Mesenchymal stem cell (in vitro differentiated cells and primary cell): ENCODE data around the gene FXYD6.

Experiments used
- DNase-seq: peaks from one replicate; pipeline ENCODE4 v3.0.0-alpha.2; 2013
- H2AFZ ChIP-seq: one replicate; pipeline ENCODE4 v1.6.1; 2013; ENCODE audit warnings: low read depth, mild to moderate bottlenecking, control low read depth, inconsistent platforms, low read length, moderate library complexity
- H2AK5ac ChIP-seq: 2 replicates; pipeline ENCODE4 v1.6.1; 2013; ENCODE audit warnings: low read length, moderate library complexity, mild to moderate bottlenecking, inconsistent platforms; ENCODE audit not compliant: severe bottlenecking
- H2BK120ac ChIP-seq: one replicate; pipeline ENCODE4 v1.6.1; 2013; ENCODE audit warnings: low read depth, mild to moderate bottlenecking, inconsistent platforms, low read length, moderate library complexity
- H2BK12ac ChIP-seq, 2 experiments: one replicate each; pipeline ENCODE4 v1.6.1; 2013; ENCODE audit warnings: inconsistent platforms in 2 of 2, low read length in 2 of 2, mild to moderate bottlenecking in 2 of 2, moderate library complexity in 2 of 2, control low read depth in 1 of 2
- H2BK15ac ChIP-seq: one replicate; pipeline ENCODE4 v1.6.1; 2013; ENCODE audit warnings: mild to moderate bottlenecking, low read depth, inconsistent platforms; ENCODE audit not compliant: poor library complexity, severe bottlenecking
- H2BK5ac ChIP-seq: 2 replicates; pipeline ENCODE4 v1.6.1; 2013; ENCODE audit warnings: low read depth, mild to moderate bottlenecking, low read length, control low read depth, inconsistent platforms; ENCODE audit not compliant: poor library complexity, severe bottlenecking
- H3K14ac ChIP-seq, 2 experiments: one replicate each; pipeline ENCODE4 v1.6.1; 2013; ENCODE audit warnings: inconsistent platforms in 2 of 2, low read length in 2 of 2, control low read depth in 1 of 2, mild to moderate bottlenecking in 1 of 2, moderate library complexity in 1 of 2
- H3K18ac ChIP-seq, 2 experiments: one replicate each; pipeline ENCODE4 v1.6.1; 2013; ENCODE audit warnings: inconsistent platforms in 2 of 2, low read length in 2 of 2, control low read depth in 1 of 2, low read depth in 1 of 2, mild to moderate bottlenecking in 1 of 2
- H3K23ac ChIP-seq, 2 experiments: one replicate each; pipeline ENCODE4 v1.6.1; 2013; ENCODE audit warnings: inconsistent platforms in 2 of 2, low read length in 2 of 2, mild to moderate bottlenecking in 2 of 2, moderate library complexity in 2 of 2, control low read depth in 1 of 2
- H3K27ac ChIP-seq: 2 replicates; pipeline ENCODE4 v1.5.1; 2013; ENCODE audit warnings: mild to moderate bottlenecking, moderate library complexity, low read length, control low read depth, inconsistent platforms; ENCODE audit not compliant: poor library complexity, severe bottlenecking
- H3K27me3 ChIP-seq, 2 experiments: 2 replicates each; pipeline versions ENCODE4 v1.6.1 to v1.7.0; 2013; ENCODE audit warnings: low read length in 2 of 2, mild to moderate bottlenecking in 2 of 2, moderate library complexity in 2 of 2, control low read depth in 1 of 2, inconsistent platforms in 1 of 2; ENCODE audit not compliant: control insufficient read depth in 1 of 2, insufficient read depth in 1 of 2
- H3K36me3 ChIP-seq, 2 experiments: 2 replicates each; pipeline versions ENCODE4 v1.6.1 to v1.7.0; 2013; ENCODE audit warnings: low read length in 2 of 2, control low read depth in 1 of 2, inconsistent platforms in 1 of 2, low read depth in 1 of 2, mild to moderate bottlenecking in 1 of 2; ENCODE audit not compliant: insufficient read depth in 2 of 2, control insufficient read depth in 1 of 2
- H3K4ac ChIP-seq, 2 experiments: one replicate each; pipeline ENCODE4 v1.6.1; 2013; ENCODE audit warnings: inconsistent platforms in 2 of 2, low read length in 2 of 2, mild to moderate bottlenecking in 2 of 2, moderate library complexity in 2 of 2, control low read depth in 1 of 2, low read depth in 1 of 2
- H3K4me1 ChIP-seq: 2 replicates; pipeline ENCODE4 v1.6.1; 2013; ENCODE audit warnings: low read depth, low read length, control low read depth; ENCODE audit not compliant: control insufficient read depth, insufficient read depth
- H3K4me2 ChIP-seq: 2 replicates; pipeline ENCODE4 v1.6.1; 2013; ENCODE audit warnings: low read length, mild to moderate bottlenecking, inconsistent platforms; ENCODE audit not compliant: poor library complexity, severe bottlenecking
- H3K4me3 ChIP-seq, 2 experiments: 2 replicates each; pipeline versions ENCODE4 v1.5.1 to v1.7.0; 2013; ENCODE audit warnings: low read length in 2 of 2, mild to moderate bottlenecking in 2 of 2, control low read depth in 1 of 2, low read depth in 1 of 2; ENCODE audit not compliant: insufficient read depth in 1 of 2
- H3K79me1 ChIP-seq: replicated peaks from 2 replicates; pipeline ENCODE4 v1.6.1; 2013; ENCODE audit warnings: mild to moderate bottlenecking, control low read depth, low read length, inconsistent platforms; ENCODE audit not compliant: poor library complexity, severe bottlenecking
- H3K9ac ChIP-seq: 2 replicates; pipeline ENCODE4 v1.7.0; 2013; ENCODE audit warnings: mild to moderate bottlenecking, low read length, moderate library complexity
- H3K9me3 ChIP-seq: 2 replicates; pipeline ENCODE4 v1.7.0; 2013; ENCODE audit warnings: mild to moderate bottlenecking, low read length; ENCODE audit not compliant: control insufficient read depth
- H4K8ac ChIP-seq: one replicate; pipeline ENCODE4 v1.6.1; 2013; ENCODE audit warnings: inconsistent platforms, mild to moderate bottlenecking, low read length, moderate library complexity
- H4K91ac ChIP-seq: one replicate; pipeline ENCODE4 v1.6.1; 2013; ENCODE audit warnings: mild to moderate bottlenecking, low read length, inconsistent platforms
- WGBS: methylation state at CpG from one replicate; pipeline ENCODE4 v1.1.7; 2013; ENCODE audit warnings: mixed read lengths; 5-methylcytosine and 5-hydroxymethylcytosine counted together

FXYD6 gene

DNA sequence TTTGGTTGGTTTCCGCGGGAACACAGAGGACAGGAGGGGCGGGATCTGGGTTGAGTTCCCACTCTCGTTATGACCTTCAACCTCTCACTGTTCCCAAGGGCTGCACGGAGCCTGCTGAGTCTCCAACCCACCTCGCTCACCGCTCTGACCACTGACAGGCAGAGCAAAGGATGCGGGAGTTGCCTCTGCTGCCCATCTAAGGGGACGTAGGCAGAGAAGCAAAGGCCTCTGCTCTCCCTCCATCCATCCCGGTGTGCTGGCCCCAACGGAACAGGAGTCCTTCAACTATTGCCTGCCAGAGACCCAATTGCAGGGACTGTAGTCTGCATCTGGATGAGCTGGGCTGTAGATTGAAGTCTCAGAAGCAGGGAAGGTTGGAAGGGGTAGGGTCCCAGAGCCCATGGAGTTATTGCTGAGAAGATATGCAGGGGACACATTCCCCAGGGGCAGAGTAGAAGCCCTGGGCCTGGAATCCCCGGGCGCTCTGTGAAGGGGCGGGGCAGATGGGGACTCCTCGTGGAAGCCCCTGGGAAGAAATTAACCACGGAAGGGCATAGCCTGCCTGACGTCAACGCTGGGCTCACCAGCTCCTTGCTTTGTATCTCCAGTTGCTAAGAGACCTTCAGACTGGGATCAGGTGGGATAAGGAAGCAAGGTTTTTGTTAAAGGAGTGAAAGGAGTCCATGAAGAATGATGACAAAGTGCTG, 39.2 kb downstream of the FXYD6 start:
- Histone ChIP-seq H3K27me3 (peaks cover 0 to 88% of the 10 kb centered on the region in 2 experiments), H3K4me2 (no peak overlapping the region), H3K14ac (no peak overlapping the region), H3K27ac (no peak overlapping the region), H2AFZ (no peak overlapping the region), H2BK120ac (no peak overlapping the region), H2BK5ac (no peak overlapping the region), H3K9me3 (no peaks in the 10 kb centered on the region), H2BK12ac (no peak overlapping the region), H3K23ac (no peak overlapping the region), H4K8ac (no peak overlapping the region), H3K4ac (no peak overlapping the region), H3K79me1 (peaks cover 4% of the 10 kb centered on the region), H3K36me3 (peaks cover 0 to 46% of the 10 kb centered on the region in 2 experiments), H3K18ac (no peak overlapping the region), H3K4me1 (peaks cover 24% of the 10 kb centered on the region), H2BK15ac (no peak overlapping the region), H3K4me3 (no peak overlapping the region), H4K91ac (no peak overlapping the region), H2AK5ac (no peak overlapping the region), H3K9ac (no peak overlapping the region)
- 83% methylated on average over 18 of the region's 18 CpGs for WGBS
- no peak for DNase-seq

DNA sequence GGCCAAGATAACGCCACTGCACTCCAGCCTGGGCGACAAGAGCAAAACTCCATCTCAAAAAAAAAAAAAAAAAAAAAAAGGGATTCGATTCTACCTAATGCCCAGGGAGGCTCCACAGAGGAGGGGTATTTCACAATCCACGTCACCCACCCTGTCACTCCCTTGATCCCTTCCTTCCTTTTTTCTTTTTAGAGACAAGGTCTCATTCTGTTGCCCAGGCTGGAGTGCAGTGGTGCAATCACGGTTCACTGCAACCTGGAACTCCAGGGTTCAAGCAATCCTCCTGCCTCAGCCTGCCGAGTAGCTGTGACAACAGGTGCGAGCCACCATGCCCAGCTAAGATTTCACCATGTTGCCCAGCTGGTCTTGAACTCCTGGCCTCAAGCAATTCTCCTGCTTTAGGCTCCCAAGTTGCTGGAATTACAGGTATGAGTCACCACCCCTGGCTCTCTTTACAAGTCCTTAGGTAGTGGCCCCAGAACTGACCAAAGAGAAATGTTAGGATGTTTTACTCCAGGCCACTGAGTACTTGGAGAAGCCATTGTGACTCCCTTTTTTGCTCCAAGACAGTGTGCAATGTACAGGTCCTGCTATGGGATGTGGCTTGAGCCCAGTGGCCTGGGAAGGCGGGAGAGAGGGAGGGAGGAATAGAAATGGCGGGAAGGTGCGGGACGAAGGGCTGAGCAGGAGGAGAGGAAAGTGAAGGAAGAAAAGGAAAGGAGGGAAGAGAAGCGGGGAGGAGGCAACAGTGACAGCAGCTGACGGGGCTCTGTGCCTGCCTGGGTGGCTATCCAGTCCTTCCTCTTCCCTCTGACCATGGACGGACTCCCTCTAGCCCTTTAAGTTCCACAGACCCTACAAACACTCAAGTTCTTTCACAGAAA, 40.1 kb downstream of the FXYD6 start:
- Histone ChIP-seq H2AK5ac (no peak overlapping the region), H3K79me1 (peaks cover 4% of the 10 kb centered on the region), H3K14ac (no peak overlapping the region), H2AFZ (no peak overlapping the region), H4K91ac (no peak overlapping the region), H2BK15ac (no peak overlapping the region), H2BK5ac (no peak overlapping the region), H3K4ac (no peak overlapping the region), H3K23ac (no peak overlapping the region), H2BK120ac (no peak overlapping the region), H2BK12ac (no peak overlapping the region), H3K4me2 (no peak overlapping the region), H3K27me3 (peaks cover 0 to 94% of the 10 kb centered on the region in 2 experiments), H3K4me3 (no peak overlapping the region), H3K36me3 (peaks cover 0 to 44% of the 10 kb centered on the region in 2 experiments), H3K27ac (no peak overlapping the region), H3K9ac (no peak overlapping the region), H3K4me1 (peaks cover 24% of the 10 kb centered on the region), H3K9me3 (no peaks in the 10 kb centered on the region), H3K18ac (no peak overlapping the region), H4K8ac (no peak overlapping the region)
- DNase-seq, result no peak
- WGBS, result 91% methylated on average over 8 of the region's 14 CpGs

DNA sequence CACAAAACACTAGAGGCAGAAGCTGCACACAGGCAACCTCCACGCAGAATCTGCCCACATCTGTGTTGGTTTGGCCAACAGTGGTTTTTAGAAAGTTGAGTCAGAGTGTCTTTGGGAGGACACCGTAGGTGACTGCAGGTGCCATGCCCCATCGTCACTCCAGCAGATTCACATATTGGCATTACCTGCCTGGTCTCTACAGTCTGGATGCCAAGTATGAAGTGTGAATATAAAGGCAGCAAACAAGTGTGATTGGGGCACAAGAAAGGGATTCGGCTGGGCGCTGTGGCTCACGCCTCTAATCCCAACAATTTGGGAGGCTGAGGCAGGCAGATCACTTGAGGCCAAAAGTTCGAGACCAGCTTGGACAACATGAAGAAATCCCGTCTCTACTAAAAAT, 40.9 kb downstream of the FXYD6 start:
- H3K4ac ChIP-seq, result no peak overlapping the region
- H2BK120ac ChIP-seq, result no peak overlapping the region
- WGBS, result 98% methylated on average over 6 of the region's 8 CpGs
- no peak overlapping the region for H3K9ac ChIP-seq
- no peak overlapping the region for H2AK5ac ChIP-seq
- DNase-seq, result no peak
- H3K14ac ChIP-seq, result no peak overlapping the region
- H2AFZ ChIP-seq, result no peak overlapping the region
- no peaks in the 10 kb centered on the region for H3K9me3 ChIP-seq
- peaks cover 0 to 38% of the 10 kb centered on the region in 2 experiments for H3K36me3 ChIP-seq
- H2BK15ac ChIP-seq, result no peak overlapping the region
- H2BK12ac ChIP-seq, result no peak overlapping the region
- no peak overlapping the region for H3K4me2 ChIP-seq
- peaks cover 28% of the 10 kb centered on the region for H3K4me1 ChIP-seq
- H3K27me3 ChIP-seq, result peaks cover 0 to 93% of the 10 kb centered on the region in 2 experiments
- no peak overlapping the region for H3K18ac ChIP-seq
- no peak overlapping the region for H4K91ac ChIP-seq
- H2BK5ac ChIP-seq, result no peak overlapping the region
- H4K8ac ChIP-seq, result no peak overlapping the region
- H3K23ac ChIP-seq, result no peak overlapping the region
- no peak overlapping the region for H3K4me3 ChIP-seq
- H3K27ac ChIP-seq, result no peak overlapping the region
- peaks cover 4% of the 10 kb centered on the region for H3K79me1 ChIP-seq

DNA sequence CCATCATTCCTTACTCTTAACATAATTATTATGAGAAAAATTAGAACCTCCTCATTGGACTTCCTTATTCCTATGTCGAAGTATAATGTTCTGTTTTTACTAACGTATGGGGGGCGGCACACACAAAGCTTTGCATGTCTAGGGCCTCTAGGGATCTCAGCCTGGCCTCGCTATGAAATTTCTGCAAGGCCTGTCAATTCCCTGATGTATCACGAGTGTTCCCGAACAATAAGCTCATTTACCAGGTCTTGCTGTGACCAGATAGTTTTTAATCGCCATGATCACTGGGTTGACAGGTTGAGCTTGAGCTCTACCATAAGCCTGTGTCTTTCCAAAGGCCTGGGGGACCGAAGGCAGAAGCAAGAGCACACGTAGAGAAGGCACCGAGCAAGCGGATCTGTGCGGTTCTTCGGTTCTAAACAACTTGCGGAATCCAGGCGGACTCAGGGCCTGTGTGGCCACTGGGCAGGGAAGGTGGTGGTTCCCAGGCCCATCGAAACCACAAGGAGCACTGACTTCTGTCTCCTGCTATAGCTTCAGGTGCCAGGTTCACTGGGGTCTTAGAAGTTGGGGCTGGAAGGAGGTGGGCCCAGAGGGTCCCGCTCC, 41.5 kb downstream of the FXYD6 start:
- no peak for DNase-seq
- peaks cover 0 to 31% of the 10 kb centered on the region in 2 experiments for H3K36me3 ChIP-seq
- H3K79me1 ChIP-seq, result peaks cover 4% of the 10 kb centered on the region
- H4K91ac ChIP-seq, result no peak overlapping the region
- H3K4me2 ChIP-seq, result no peak overlapping the region
- H2AFZ ChIP-seq, result no peak overlapping the region
- H3K4me3 ChIP-seq, result no peak overlapping the region
- peaks cover 33% of the 10 kb centered on the region for H3K4me1 ChIP-seq
- no peak overlapping the region for H2BK120ac ChIP-seq
- H3K4ac ChIP-seq, result no peak overlapping the region
- H3K9me3 ChIP-seq, result no peaks in the 10 kb centered on the region
- H2BK12ac ChIP-seq, result no peak overlapping the region
- H3K27me3 ChIP-seq, result peaks cover 0 to 91% of the 10 kb centered on the region in 2 experiments
- H4K8ac ChIP-seq, result no peak overlapping the region
- no peak overlapping the region for H2BK15ac ChIP-seq
- no peak overlapping the region for H3K18ac ChIP-seq
- H3K27ac ChIP-seq, result no peak overlapping the region
- H2BK5ac ChIP-seq, result no peak overlapping the region
- no peak overlapping the region for H3K9ac ChIP-seq
- no peak overlapping the region for H2AK5ac ChIP-seq
- H3K23ac ChIP-seq, result no peak overlapping the region
- H3K14ac ChIP-seq, result no peak overlapping the region
- 97% methylated on average over 17 of the region's 17 CpGs for WGBS
